GM19467 (cell line): ENCODE results near the gene TBC1D3B.
A peak's percentile ranks its signal among the peaks of the same experiment; 100 is the strongest.
"Not testable (repeated sequence)": the region's sequence is repeated elsewhere in the genome, so short reads cannot be mapped to it uniquely, and the experiment has no call there.

Experiments used
- ATAC-seq: cut with Tn5 transposase; IDR thresholded peaks from one replicate; pipeline ENCODE4 v1.9.1; 2021; ENCODE audit warnings: mild to moderate bottlenecking, moderate library complexity; ENCODE audit not compliant: unreplicated experiment

The TBC1D3B gene

GRCh38 chr17:36201506-36201905 is 25.1 kb upstream of the TBC1D3B start:
- not testable (repeated sequence) for ATAC-seq

DNA sequence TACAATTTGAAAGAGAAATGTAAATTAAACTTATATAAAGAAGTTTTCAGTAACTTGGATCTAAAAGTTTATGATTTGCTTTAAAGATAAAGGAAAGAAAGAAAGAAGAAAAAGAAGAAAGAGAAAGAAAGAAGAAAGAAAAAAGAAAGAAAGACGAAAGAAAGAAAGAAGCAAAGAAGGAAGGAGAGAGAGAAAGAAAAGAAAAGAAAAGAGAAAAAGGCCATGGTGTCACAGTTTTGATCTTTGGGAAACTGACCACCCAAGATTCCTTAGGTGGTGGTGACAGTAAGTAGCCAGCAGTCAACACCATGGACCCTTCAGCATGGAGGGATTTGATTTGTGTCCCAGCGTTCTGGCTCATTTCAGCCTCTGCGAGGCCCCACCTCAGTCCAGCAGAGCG is 24.7 kb upstream of the TBC1D3B start:
- not testable (repeated sequence) for ATAC-seq

- peak; percentile 13 for ATAC-seq
Observed at GRCh38 chr17:36198831-36199465, 22.5 kb upstream of the TBC1D3B start.

- peak; percentile 9 for ATAC-seq
Observed at GRCh38 chr17:36197387-36197703, 20.9 kb upstream of the TBC1D3B start.

DNA sequence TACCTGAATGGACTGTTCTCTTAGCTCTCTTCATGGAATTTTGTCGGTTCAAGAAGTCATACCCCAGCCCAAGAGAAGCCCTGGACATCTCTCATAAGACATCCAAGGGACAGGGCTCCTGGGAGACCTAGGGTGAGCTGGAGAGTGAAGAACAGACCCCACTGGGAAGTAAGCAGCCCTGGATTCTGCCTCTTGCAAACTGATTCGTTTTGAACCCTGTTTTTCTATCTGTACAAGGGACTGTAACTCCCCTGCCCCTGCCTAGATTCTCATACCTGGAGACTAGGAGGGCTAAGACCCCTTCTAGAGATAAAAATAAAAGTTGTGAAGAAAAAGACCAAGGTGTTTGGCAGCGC is 19.7 kb upstream of the TBC1D3B start:
- ATAC-seq, result no peak

- no peak for ATAC-seq
Observed at GRCh38 chr17:36195434-36196130, 19.1 kb upstream of the TBC1D3B start.

- not testable (repeated sequence) for ATAC-seq
Observed at GRCh38 chr17:36194832-36195433, 18.5 kb upstream of the TBC1D3B start.

GRCh38 chr17:36194147-36194831 is 17.9 kb upstream of the TBC1D3B start:
- ATAC-seq, result not testable (repeated sequence)

- ATAC-seq, result no peak
Observed at GRCh38 chr17:36193216-36193775, 16.9 kb upstream of the TBC1D3B start.

- not testable (repeated sequence) for ATAC-seq
Observed at GRCh38 chr17:36190549-36191330, 14.3 kb upstream of the TBC1D3B start.

- not testable (repeated sequence) for ATAC-seq
Observed at GRCh38 chr17:36189993-36190392, 13.6 kb upstream of the TBC1D3B start.

GRCh38 chr17:36188891-36189306 is 12.5 kb upstream of the TBC1D3B start:
- peak; percentile 40 for ATAC-seq

DNA sequence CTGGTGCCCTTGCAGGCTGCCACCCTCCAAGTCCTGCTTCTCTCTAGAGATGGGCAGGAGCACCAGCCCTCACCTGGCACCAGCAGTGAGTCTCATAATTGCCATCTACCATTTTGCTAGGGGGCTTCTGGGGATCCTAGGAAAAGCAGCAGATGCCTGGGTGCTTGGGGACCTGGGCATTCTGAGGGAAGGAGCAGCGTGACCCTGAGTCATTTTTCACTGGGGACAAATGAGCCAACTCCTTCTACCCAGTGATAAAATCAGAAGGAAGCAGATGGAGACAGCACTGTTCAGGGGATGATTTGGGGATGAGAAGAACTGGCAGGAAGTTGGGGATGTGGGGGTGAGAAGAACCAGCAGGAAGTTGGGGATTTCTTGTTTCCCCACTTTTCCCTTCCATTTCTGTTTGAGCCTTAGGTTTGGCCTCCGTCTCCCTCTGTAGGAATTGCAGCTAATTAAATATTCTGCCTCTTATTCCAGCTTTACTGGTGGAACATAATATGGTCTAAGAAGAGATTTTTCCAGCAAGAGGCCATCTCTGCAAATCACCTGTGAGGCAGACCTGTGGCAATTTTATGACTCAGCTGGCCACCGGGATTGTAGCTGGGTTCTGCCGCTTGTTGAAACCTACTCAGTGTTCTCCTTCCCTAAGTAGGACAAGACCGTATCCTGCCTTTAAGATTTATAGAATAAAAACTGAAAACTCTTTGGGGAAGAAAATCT is 11.7 kb upstream of the TBC1D3B start:
- ATAC-seq, result not testable (repeated sequence)

- not testable (repeated sequence) for ATAC-seq
Observed at GRCh38 chr17:36186810-36187763, 10.7 kb upstream of the TBC1D3B start.

DNA sequence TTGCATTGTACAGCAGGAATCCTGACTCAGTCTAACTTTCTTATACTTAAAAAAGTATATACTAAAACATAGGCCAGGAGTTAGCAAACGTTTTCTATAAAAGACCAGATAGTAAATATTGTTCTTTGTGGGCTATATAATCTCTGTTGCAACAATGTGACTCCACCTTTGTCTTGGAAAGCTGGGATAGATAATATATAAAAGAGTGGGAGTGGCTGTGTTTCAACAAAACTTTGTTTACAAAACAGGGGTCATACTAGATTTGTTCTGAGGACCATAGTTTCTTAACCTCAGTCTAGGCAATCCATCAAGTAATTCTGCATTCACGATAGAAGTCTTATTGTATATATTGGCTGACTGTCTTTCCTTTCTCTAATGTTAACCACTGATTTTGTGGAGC is 9.0 kb upstream of the TBC1D3B start:
- ATAC-seq, result no peak

DNA sequence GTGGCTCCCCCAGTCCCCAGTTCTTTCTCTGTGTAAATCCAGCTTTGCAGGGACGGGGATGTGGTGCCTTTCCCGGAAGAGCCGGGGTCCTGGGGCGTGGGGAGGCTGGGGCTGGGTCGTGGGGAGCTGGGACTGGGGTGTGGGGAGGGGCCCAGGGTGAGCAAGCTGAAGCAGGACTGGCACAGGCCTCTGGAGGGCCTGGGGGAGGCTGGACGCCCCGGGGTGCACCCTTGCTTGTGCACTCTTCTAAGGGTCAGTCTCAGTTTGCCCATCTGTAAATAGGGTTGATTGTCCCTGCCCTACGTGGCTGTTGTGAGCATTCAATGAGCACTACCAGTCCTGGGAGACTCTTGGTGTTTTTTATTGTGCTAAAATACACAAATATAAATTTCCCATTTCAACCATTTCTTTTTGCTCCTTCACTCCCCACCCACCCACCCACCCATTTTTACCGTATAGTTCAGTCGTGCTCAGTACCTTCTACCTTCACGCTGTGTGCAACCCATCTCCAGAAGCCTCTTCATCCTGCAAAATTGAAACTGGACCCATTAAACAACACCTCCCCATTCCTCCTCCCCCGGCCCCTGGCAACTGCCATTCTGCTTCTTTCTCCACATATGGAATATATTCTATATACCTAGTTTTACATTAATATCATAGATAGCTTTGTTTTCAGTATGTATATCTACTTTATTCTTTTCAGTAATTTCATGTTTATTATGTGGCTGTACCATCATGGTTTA is 7.8 kb upstream of the TBC1D3B start:
- ATAC-seq, result no peak

DNA sequence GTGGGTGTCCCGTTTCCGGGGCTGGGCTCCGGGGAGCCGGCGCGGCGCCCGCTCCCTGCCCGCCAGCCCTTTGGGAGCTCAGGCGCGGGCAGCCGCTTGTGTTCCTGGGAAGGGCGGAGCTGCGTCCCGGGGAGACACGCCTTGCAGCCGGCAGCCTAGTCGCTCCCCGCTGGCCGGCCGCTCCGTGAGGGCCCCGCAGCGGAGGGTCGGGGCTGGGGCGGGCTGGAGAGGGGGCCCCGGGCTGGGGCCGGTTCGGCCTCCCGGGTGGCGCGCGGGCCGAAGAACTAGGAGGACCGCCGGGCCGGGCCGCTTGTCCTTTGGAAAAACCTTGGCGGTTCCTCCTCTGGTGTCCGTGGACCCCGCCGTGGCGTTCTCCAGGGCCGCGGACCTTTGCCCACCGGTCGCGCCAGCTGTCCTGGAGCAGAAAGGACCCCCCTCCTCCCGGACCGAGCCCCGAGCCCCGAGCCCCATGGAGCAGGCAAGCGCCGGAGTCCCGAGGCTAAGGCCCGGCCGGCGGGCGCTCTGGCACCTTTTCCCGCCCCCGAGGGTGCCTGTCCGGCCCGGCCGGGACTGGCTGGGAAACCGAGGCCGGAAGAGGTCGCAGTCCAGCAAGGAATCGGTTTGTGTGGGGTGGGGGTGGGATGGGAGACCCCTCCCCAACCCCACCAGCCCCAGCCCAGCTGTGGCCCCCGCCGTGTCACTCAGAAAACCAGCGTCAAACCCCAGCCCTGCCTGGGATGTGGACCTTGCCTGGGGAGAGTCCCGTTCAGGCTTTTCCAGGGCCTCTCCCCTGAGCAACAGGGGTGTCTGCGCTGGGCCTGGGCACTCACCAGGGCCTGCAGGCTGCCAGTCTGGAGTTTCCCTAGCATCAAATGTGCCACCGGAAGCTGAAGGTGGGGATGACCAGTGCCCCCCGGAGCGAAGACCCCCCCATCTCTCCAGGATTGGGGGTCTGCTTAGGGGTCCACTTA is 6.8 kb upstream of the TBC1D3B start:
- ATAC-seq, result no peak
